T-helper 17 cell (primary cell): ENCODE data around the gene BCAT1. TPM values are rescaled to one million over a fixed set of nuclear protein-coding genes. Genes with fewer than 3 reads are reported as not detected.
A peak's percentile ranks its signal among the peaks of the same experiment; 100 is the strongest.
"Not testable (repeated sequence)": the region's sequence is repeated elsewhere in the genome, so short reads cannot be mapped to it uniquely, and the experiment has no call there.

Experiments
- ATAC-seq: fragments of 150-1000 bp; cut with Tn5 transposase; 2 replicates; pipeline ENCODE4 v1.10.0; 2021; ENCODE audit warnings: mild to moderate bottlenecking, moderate library complexity
- DNase-seq, 3 donors: peaks; one replicate each; pipeline versions ENCODE4 v3.0.0 to v3.0.0-alpha.2; 2020 to 2021
- H3K9me3 ChIP-seq: one replicate; pipeline ENCODE4 v1.7.0; 2013; ENCODE audit warnings: low read length, mild to moderate bottlenecking; ENCODE audit not compliant: control insufficient read depth, poor library complexity, severe bottlenecking
- H3K27ac Mint-ChIP-seq: one replicate; pipeline ENCODE4 v1.8.0; 2022; ENCODE audit warnings: mild to moderate bottlenecking, moderate library complexity, mixed read lengths
- H3K27me3 Mint-ChIP-seq: one replicate; pipeline ENCODE4 v1.8.0; 2022; ENCODE audit warnings: mixed read lengths
- H3K36me3 Mint-ChIP-seq: one replicate; pipeline ENCODE4 v1.8.0; 2022; ENCODE audit warnings: low read depth, mixed read lengths
- H3K4me1 Mint-ChIP-seq: one replicate; pipeline ENCODE4 v1.8.0; 2022; ENCODE audit warnings: mild to moderate bottlenecking, mixed read lengths
- H3K4me3 Mint-ChIP-seq: one replicate; pipeline ENCODE4 v1.8.0; 2022; ENCODE audit warnings: mild to moderate bottlenecking, moderate library complexity, mixed read lengths
- total RNA-seq, 4 donors: library from RNA in 2 of 4; stranded (reverse) in 2 of 4; gene quantifications; one replicate each; pipeline ENCODE4 v1.2.3 and lab custom pipeline; 2022 to 2026

BCAT1 gene
- total RNA-seq, 2 donors from 2014 or later, result 1.1 to 1.6 TPM

DNA sequence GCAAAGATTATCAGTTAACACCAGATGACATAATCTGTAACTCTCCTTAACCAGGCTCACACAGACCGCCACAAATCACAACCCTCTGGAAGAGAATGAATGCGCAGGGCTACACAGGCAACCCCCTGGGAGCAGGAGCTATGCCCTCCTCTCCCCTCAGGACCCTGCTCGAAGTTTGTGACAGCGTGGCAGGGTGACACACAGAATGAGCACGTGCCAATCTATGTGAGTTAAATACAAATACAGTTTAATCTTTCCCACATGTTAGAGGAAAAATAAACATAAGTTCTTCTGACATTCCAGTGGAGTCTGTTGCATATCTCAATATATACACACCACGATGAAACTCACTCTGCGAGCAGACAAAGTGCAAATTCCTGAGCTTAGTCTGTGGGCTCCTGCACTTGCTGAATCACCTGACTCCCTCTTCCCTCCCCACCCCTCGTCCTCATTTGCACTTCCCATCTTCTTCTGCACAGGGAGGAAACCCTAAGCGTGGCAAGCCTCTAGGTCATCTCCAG is 37.6 kb downstream of the BCAT1 start:
- Mint-ChIP-seq H3K4me1 (no peaks in the 10 kb centered on the region), H3K36me3 (no peaks in the 10 kb centered on the region), H3K4me3 (no peak overlapping the region), H3K27me3 (peaks cover 5% of the 10 kb centered on the region), H3K27ac (no peak overlapping the region)
- H3K9me3 ChIP-seq, result no peaks in the 10 kb centered on the region
- ATAC-seq (no peak), DNase-seq (no peak)

DNA sequence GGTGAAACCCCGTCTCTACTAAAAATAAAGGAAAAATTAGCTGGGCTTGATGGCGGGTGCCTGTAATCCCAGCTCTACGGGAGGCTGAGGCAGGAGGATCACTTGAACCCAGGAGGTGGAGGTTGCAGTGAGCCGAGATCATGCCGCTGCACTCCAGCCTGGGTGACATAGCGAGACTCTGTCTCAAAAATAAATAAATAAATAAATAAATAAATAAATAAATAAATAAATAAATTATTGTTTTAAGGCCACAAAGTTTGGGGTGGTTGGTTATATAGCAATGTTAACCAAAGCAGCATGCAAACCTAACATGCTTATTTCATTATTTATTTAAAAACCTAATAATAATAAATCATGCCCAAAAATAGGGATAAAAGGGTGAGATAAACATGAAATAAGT is 38.7 kb downstream of the BCAT1 start:
- not testable (repeated sequence) for H3K9me3 ChIP-seq, H3K27me3 Mint-ChIP-seq, H3K36me3 Mint-ChIP-seq, ATAC-seq, H3K27ac Mint-ChIP-seq, H3K4me1 Mint-ChIP-seq, H3K4me3 Mint-ChIP-seq, DNase-seq

DNA sequence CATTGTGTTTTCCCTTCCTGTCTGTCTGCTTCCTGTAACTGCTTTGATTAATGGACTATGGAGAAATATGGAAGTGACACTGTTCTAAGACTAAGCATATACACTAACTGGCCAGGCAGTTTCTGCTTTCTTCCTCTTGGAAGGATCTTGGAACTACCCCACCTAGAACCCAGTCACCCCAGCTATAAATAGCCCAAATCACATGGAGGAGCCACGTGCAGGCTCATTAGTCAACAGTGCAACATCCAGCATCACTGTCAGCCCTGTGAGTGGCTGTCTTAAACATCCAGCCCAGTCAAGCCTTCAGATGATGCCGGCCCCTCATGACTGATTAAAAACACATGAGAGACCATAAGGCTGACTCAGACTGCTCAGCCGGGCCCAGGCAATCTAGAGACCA is 39.2 kb downstream of the BCAT1 start:
- ATAC-seq, result peak; percentile 37
- H3K27ac Mint-ChIP-seq, result no peak overlapping the region
- H3K9me3 ChIP-seq, result no peaks in the 10 kb centered on the region
- DNase-seq, result no peak
- no peaks in the 10 kb centered on the region for H3K36me3 Mint-ChIP-seq
- peaks cover 5% of the 10 kb centered on the region for H3K27me3 Mint-ChIP-seq
- H3K4me1 Mint-ChIP-seq, result no peaks in the 10 kb centered on the region
- no peak overlapping the region for H3K4me3 Mint-ChIP-seq

- Mint-ChIP-seq H3K4me1 (peaks cover 7% of the 10 kb centered on the region), H3K27ac (no peak overlapping the region), H3K36me3 (no peaks in the 10 kb centered on the region), H3K4me3 (no peak overlapping the region), H3K27me3 (peaks cover 9% of the 10 kb centered on the region)
- no peaks in the 10 kb centered on the region for H3K9me3 ChIP-seq
- DNase-seq (no peak), ATAC-seq (no peak)
Observed at GRCh38 chr12:24907464-24907863, 41.4 kb downstream of the BCAT1 start.

DNA sequence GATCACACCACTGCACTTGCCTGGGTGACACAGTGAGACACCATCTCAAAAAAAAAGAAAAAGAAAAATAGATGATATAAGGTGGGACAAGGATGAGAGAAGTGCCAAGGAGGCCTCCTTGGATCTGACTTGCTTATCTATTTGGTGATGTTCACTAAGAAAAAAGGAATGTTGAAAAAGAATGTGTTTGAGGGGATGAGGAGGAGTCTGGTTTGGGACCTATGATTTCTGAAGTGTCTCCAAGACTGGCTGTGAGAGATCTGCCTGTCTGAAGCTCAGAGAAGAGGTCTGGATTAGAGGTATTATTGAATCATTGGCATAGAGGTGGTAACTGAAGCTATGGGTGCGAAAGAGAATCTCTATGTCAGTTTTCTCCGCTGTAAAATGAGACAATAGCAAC is 42.8 kb downstream of the BCAT1 start:
- DNase-seq (no peak), ATAC-seq (no peak)
- no peak overlapping the region for H3K27ac Mint-ChIP-seq
- H3K36me3 Mint-ChIP-seq, result no peaks in the 10 kb centered on the region
- H3K4me3 Mint-ChIP-seq, result no peak overlapping the region
- peaks cover 18% of the 10 kb centered on the region for H3K27me3 Mint-ChIP-seq
- no peaks in the 10 kb centered on the region for H3K9me3 ChIP-seq
- H3K4me1 Mint-ChIP-seq, result peaks cover 12% of the 10 kb centered on the region

GRCh38 chr12:24905431-24905830 is 43.5 kb downstream of the BCAT1 start:
- no peaks in the 10 kb centered on the region for H3K9me3 ChIP-seq
- Mint-ChIP-seq H3K4me1 (peaks cover 12% of the 10 kb centered on the region), H3K27me3 (peaks cover 23% of the 10 kb centered on the region), H3K4me3 (no peak overlapping the region), H3K27ac (no peak overlapping the region), H3K36me3 (no peaks in the 10 kb centered on the region)
- DNase-seq, result no peak
- ATAC-seq, result no peak

- no peaks in the 10 kb centered on the region for H3K9me3 ChIP-seq
- H3K4me1 Mint-ChIP-seq, result peaks cover 12% of the 10 kb centered on the region
- peaks cover 23% of the 10 kb centered on the region for H3K27me3 Mint-ChIP-seq
- no peaks in the 10 kb centered on the region for H3K36me3 Mint-ChIP-seq
- DNase-seq, result no peak
- no peak overlapping the region for H3K4me3 Mint-ChIP-seq
- no peak overlapping the region for H3K27ac Mint-ChIP-seq
- no peak for ATAC-seq
Observed at GRCh38 chr12:24904871-24905270, 44.0 kb downstream of the BCAT1 start.

DNA sequence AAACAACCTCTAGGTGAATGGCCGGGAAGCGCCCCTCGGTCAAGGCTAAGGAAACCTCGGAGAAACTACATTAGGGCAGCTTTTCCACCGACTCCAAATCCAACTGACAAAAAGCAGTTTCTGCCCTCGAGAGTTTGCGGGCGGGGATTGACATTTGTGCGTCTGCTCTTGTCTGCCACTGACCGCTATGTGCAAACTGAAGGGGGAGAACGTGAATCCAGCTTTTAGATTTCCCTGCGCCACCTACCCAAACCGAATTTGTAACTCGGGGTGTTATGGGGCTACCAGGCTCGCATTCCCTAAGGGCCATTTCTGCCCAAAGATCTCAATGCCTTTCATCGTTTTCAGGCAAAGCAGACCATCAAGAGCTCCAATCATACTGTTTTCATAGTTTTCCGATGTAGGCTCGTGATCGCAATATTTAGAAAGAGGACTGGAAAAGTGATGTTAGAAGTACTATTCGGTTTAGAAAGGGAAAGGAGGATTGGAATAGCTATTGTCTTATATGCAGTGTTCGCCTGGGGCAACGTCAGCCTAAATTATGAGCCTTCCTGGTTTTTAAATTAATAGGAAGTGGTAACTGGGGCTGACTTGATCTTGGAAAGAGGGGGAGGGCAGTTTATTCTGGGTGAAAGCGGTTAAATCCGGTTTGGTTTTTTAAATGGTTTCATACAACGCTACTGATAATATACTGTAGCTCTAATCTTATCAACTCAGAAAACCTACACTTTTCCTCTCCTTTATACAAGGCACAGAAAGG is 45.4 kb downstream of the BCAT1 start:
- Mint-ChIP-seq H3K4me1 (peaks cover 12% of the 10 kb centered on the region), H3K27ac (no peak overlapping the region), H3K27me3 (peaks cover 25% of the 10 kb centered on the region), H3K4me3 (peak overlapping the region; percentile 91), H3K36me3 (no peaks in the 10 kb centered on the region)
- H3K9me3 ChIP-seq, result no peaks in the 10 kb centered on the region
- no peak for DNase-seq
- ATAC-seq, result no peak

- H3K9me3 ChIP-seq, result no peaks in the 10 kb centered on the region
- peaks cover 12% of the 10 kb centered on the region for H3K4me1 Mint-ChIP-seq
- no peaks in the 10 kb centered on the region for H3K36me3 Mint-ChIP-seq
- peak; percentile 40 for ATAC-seq
- no peak overlapping the region for H3K27ac Mint-ChIP-seq
- H3K4me3 Mint-ChIP-seq, result peak overlapping the region; percentile 91
- no peak for DNase-seq
- H3K27me3 Mint-ChIP-seq, result peaks cover 25% of the 10 kb centered on the region
Observed at GRCh38 chr12:24902511-24903328, 46.2 kb downstream of the BCAT1 start.

GRCh38 chr12:24901576-24902461 is 47.1 kb downstream of the BCAT1 start:
- ATAC-seq (no peak), DNase-seq (no peak)
- H3K9me3 ChIP-seq, result no peaks in the 10 kb centered on the region
- peak overlapping the region; percentile 91 for H3K4me3 Mint-ChIP-seq
- H3K4me1 Mint-ChIP-seq, result peaks cover 12% of the 10 kb centered on the region
- no peaks in the 10 kb centered on the region for H3K36me3 Mint-ChIP-seq
- H3K27me3 Mint-ChIP-seq, result peaks cover 28% of the 10 kb centered on the region
- no peak overlapping the region for H3K27ac Mint-ChIP-seq

- H3K4me3 Mint-ChIP-seq, result no peak overlapping the region
- H3K36me3 Mint-ChIP-seq, result no peaks in the 10 kb centered on the region
- peaks cover 31% of the 10 kb centered on the region for H3K27me3 Mint-ChIP-seq
- DNase-seq (no peak), ATAC-seq (no peak)
- no peaks in the 10 kb centered on the region for H3K9me3 ChIP-seq
- H3K27ac Mint-ChIP-seq, result no peak overlapping the region
- H3K4me1 Mint-ChIP-seq, result peaks cover 12% of the 10 kb centered on the region
Observed at GRCh38 chr12:24900196-24900595, 48.7 kb downstream of the BCAT1 start.

GRCh38 chr12:24899503-24900075 is 49.3 kb downstream of the BCAT1 start:
- Mint-ChIP-seq H3K27me3 (peaks cover 32% of the 10 kb centered on the region), H3K36me3 (no peaks in the 10 kb centered on the region), H3K4me1 (peaks cover 12% of the 10 kb centered on the region), H3K4me3 (no peak overlapping the region), H3K27ac (no peak overlapping the region)
- no peak for ATAC-seq
- H3K9me3 ChIP-seq, result no peaks in the 10 kb centered on the region
- DNase-seq, result no peak
